ENCODE results near the gene KCNT1. TPM values are rescaled to one million over a fixed set of nuclear protein-coding genes. Genes with fewer than 3 reads are reported as not detected.

The KCNT1 gene
- total RNA-seq, 1 donor from 2014 or later, result not detected

DNA sequence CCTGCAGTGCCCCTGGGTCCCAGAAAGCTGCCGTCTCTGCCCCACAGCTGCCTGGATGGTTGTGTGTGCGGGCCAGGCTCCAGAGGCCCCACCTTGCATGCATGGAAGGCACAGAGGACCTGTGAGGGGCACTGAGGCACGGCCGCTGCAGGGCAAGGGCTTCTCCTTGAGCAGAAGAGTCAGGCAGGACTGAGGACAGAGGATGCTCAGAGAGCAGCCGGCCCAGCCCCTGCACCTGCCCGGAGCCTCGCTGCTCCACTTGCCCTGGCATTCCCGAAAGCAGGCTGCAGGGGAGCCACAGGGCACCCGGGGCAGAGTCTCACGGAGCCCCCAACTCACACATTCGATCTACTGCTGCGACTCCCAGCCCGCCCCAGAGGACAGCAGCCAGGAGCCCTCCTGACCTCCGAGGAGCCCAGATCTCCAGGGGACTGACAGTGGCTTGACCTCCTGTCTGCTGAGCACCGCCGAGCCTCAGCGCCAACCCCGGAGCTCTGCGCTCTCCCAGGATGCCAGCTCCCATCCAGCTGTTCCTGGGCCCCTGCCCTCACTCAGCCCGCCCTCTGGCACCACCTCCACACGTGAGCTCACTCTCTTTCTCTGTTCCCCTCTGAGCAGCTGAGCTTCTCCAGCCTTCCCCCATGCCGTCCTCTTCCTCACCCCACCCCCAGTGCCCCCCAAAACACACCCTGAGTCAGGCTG is 95.0 kb downstream of the KCNT1 start:
- no peak for ATAC-seq (ENCODE audit: low read depth)
- TF ChIP-seq, protein P1, sequence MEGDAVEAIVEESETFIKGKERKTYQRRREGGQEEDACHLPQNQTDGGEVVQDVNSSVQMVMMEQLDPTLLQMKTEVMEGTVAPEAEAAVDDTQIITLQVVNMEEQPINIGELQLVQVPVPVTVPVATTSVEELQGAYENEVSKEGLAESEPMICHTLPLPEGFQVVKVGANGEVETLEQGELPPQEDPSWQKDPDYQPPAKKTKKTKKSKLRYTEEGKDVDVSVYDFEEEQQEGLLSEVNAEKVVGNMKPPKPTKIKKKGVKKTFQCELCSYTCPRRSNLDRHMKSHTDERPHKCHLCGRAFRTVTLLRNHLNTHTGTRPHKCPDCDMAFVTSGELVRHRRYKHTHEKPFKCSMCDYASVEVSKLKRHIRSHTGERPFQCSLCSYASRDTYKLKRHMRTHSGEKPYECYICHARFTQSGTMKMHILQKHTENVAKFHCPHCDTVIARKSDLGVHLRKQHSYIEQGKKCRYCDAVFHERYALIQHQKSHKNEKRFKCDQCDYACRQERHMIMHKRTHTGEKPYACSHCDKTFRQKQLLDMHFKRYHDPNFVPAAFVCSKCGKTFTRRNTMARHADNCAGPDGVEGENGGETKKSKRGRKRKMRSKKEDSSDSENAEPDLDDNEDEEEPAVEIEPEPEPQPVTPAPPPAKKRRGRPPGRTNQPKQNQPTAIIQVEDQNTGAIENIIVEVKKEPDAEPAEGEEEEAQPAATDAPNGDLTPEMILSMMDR (IDR thresholded peaks at IDR 0.05), result no peak
- Mint-ChIP-seq H3K4me3 (no peak overlapping the region), H3K36me3 (ENCODE audit: low read depth) (no peaks in the 10 kb centered on the region), H3K4me1 (no peaks in the 10 kb centered on the region), H3K9me3 (no peaks in the 10 kb centered on the region), H3K27ac (no peak overlapping the region), H3K27me3 (peaks cover 6% of the 10 kb centered on the region)
- intact Hi-C loops (cut with micrococcal nuclease), result no loop called here
- ChIA-PET CTCF (no interaction called here), POLR2A (no interaction called here)
- no peak for DNase-seq

DNA sequence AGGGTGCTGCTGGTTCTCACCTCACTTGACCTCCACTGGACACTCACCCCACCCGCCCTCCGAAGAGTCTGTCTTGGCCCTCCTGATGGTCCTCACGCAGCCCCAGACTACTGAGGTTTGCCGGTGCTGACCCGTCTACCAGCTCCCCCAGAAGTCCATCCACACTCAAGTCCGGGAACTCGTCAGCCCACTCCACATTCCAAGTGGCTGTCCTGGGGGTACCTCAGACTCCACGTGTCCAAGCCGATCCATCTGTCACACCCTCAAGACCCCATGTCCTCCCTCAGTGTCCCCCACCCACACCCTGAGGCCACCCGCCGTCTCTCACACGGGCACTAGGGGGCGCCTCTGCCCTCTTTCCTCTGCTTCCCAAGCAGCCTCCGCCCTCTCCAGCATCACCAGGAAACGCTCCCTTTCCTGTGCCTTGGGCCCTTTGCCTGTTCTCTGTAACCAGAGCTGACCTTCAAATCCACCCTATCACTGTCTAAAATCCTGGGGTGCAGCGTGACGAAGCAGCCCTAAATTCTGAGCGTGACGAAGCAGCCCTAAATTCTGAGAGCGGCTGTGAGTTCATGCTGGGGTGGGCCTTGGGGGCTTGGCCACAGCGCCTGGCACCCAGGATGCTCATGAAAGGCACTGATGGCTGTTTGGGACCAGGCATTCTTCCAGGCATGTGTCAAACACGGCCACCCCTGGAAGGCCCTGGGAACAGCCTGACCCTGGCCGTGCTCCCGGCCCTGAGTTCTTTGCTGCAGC is 95.7 kb downstream of the KCNT1 start:
- intact Hi-C loops (cut with micrococcal nuclease), result no loop called here
- no peaks in the 10 kb centered on the region for H3K9me3 Mint-ChIP-seq
- H3K36me3 Mint-ChIP-seq (ENCODE audit: low read depth), result no peaks in the 10 kb centered on the region
- DNase-seq (no peak), ATAC-seq (ENCODE audit: low read depth) (no peak)
- TF ChIP-seq, protein P1 (IDR thresholded peaks at IDR 0.05), result no peak
- H3K27me3 Mint-ChIP-seq, result peaks cover 6% of the 10 kb centered on the region
- H3K4me1 Mint-ChIP-seq, result no peaks in the 10 kb centered on the region
- ChIA-PET POLR2A (no interaction called here), CTCF (no interaction called here)
- no peak overlapping the region for H3K4me3 Mint-ChIP-seq
- H3K27ac Mint-ChIP-seq, result no peak overlapping the region

DNA sequence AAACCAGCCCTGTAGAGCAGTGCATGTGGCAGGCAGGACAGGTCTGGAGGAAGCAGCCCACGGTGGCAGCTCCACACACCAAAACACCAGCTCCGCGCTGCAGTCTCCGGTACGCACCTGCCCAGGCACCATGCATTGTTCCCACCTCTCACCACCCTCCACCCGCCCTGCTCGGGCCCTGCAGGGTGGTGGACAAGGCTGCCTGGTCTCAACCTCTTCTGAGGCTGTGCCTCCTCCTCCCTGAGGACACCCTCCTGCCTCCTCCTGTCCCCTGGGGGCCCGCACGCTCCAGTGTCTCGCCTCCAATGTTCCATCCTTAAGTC is 96.2 kb downstream of the KCNT1 start:
- ATAC-seq (ENCODE audit: low read depth), result no peak
- Mint-ChIP-seq H3K27ac (no peak overlapping the region), H3K9me3 (no peaks in the 10 kb centered on the region), H3K27me3 (peaks cover 6% of the 10 kb centered on the region), H3K36me3 (ENCODE audit: low read depth) (no peaks in the 10 kb centered on the region), H3K4me3 (no peak overlapping the region), H3K4me1 (no peaks in the 10 kb centered on the region)
- POLR2A ChIA-PET, result no interaction called here
- TF ChIP-seq, protein P1 (IDR thresholded peaks at IDR 0.05), result no peak
- CTCF ChIA-PET, result no interaction called here
- no peak for DNase-seq
- intact Hi-C loops (cut with micrococcal nuclease), result no loop called here

DNA sequence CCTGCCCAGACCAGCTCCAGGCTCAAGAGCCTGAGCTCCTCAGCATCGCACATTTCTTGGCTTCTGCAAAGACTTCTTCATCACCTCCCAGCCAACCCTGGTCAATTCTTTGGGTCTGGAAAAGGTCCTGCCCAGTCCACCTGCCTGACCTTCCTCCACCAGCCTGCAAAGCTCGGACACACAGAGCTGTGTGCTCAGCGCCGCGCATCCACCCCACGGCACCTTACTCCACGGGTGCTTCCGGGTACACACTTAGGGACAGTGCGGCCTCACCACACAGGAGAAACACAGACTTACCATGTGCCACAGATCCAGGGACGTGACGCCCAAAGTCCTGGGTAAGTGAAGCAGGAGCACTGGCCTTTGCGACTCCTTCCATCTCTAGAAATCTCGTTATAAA is 97.3 kb downstream of the KCNT1 start:
- CTCF ChIA-PET, result no interaction called here

DNA sequence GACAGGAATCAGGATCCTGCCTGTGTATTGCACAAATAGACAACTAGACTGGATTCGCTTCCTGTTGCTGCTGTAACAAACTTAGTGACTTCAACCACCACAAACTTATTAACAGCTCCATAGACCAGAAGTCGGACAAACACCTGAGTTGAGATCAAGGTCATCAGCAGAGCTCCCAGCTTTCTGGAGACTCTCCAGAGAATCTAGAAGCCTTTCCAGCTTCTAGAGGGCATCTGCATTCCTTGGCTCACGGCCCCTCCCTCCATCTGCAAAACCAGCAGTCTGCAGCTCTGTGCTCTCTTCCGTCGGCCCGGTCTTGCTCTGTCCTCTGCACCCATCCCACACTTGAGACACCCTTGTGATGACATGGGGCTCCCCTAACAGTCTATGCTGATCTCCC is 99.1 kb downstream of the KCNT1 start:
- TF ChIP-seq, protein P1 (IDR thresholded peaks at IDR 0.05), result no peak
- H3K4me3 Mint-ChIP-seq, result no peak overlapping the region
- H3K27ac Mint-ChIP-seq, result no peak overlapping the region
- H3K4me1 Mint-ChIP-seq, result no peaks in the 10 kb centered on the region
- peaks cover 6% of the 10 kb centered on the region for H3K27me3 Mint-ChIP-seq
- intact Hi-C loops (cut with micrococcal nuclease), result no loop called here
- H3K9me3 Mint-ChIP-seq, result no peaks in the 10 kb centered on the region
- no peaks in the 10 kb centered on the region for H3K36me3 Mint-ChIP-seq (ENCODE audit: low read depth)
- ChIA-PET CTCF (no interaction called here), POLR2A (no interaction called here)
- no peak for ATAC-seq (ENCODE audit: low read depth)
- no peak for DNase-seq

More for the DNA sequence above, 97.3 kb downstream of the KCNT1 start:
- intact Hi-C loops (cut with micrococcal nuclease), result no loop called here
- no peaks in the 10 kb centered on the region for H3K9me3 Mint-ChIP-seq
- POLR2A ChIA-PET, result no interaction called here
- H3K27me3 Mint-ChIP-seq, result peaks cover 6% of the 10 kb centered on the region
- H3K36me3 Mint-ChIP-seq (ENCODE audit: low read depth), result no peaks in the 10 kb centered on the region
- H3K4me1 Mint-ChIP-seq, result no peaks in the 10 kb centered on the region
- no peak for ATAC-seq (ENCODE audit: low read depth)
- H3K4me3 Mint-ChIP-seq, result no peak overlapping the region
- no peak for DNase-seq
- TF ChIP-seq, protein P1 (IDR thresholded peaks at IDR 0.05), result no peak
- no peak overlapping the region for H3K27ac Mint-ChIP-seq

All from activated B cell treated with CpG ODN at 0.5 μM for 24 hours (primary cell).